Astrocyte (in vitro differentiated cells and primary cell): ENCODE data around the gene CNTNAP2.

ENCODE experiments used
- EZH2 ChIP-seq: IDR thresholded peaks from 2 replicates; pipeline ENCODE4 v1.6.1; 2012; ENCODE audit warnings: mild to moderate bottlenecking, low read length, inconsistent platforms; ENCODE audit not compliant: insufficient read depth
- TF ChIP-seq, protein P1 (sequence below): IDR thresholded peaks from 2 replicates; pipeline ENCODE4 v1.5.1; 2011; ENCODE audit warnings: low read depth, mild to moderate bottlenecking, inconsistent platforms, low read length, moderate library complexity; ENCODE audit not compliant: insufficient read depth

DNA sequence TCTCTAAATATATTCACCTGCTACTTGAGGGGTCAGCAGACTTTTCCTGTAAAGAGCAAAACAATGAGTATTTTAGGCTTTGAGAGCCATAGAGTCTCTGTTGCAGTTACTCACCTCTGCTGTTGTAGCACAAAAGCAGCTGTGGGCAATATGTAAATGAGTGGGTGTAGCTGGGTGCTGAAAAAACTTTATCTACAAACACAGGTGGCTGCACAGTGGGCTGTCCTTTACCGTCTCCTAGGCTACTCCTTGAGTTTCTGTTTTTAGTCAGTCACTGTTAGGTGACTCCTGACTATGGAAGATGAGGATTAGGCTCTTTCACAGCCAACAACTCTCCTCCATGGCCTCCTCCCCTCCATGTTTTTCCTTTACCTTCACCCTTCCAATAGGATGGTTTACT is 2187.9 kb downstream of the CNTNAP2 start:
- TF ChIP-seq EZH2 = no peak
- TF ChIP-seq, protein P1, sequence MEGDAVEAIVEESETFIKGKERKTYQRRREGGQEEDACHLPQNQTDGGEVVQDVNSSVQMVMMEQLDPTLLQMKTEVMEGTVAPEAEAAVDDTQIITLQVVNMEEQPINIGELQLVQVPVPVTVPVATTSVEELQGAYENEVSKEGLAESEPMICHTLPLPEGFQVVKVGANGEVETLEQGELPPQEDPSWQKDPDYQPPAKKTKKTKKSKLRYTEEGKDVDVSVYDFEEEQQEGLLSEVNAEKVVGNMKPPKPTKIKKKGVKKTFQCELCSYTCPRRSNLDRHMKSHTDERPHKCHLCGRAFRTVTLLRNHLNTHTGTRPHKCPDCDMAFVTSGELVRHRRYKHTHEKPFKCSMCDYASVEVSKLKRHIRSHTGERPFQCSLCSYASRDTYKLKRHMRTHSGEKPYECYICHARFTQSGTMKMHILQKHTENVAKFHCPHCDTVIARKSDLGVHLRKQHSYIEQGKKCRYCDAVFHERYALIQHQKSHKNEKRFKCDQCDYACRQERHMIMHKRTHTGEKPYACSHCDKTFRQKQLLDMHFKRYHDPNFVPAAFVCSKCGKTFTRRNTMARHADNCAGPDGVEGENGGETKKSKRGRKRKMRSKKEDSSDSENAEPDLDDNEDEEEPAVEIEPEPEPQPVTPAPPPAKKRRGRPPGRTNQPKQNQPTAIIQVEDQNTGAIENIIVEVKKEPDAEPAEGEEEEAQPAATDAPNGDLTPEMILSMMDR = no peak
